HG03139 (cell line): ENCODE measurements around the gene NTN4.
A peak's percentile ranks its signal among the peaks of the same experiment; 100 is the strongest.
"Not testable (repeated sequence)": the region's sequence is repeated elsewhere in the genome, so short reads cannot be mapped to it uniquely, and the experiment has no call there.

Experiments used
- ATAC-seq: cut with Tn5 transposase; IDR thresholded peaks from one replicate; pipeline ENCODE4 v1.9.1; 2021; ENCODE audit not compliant: unreplicated experiment

NTN4 gene

GRCh38 chr12:95715177-95715576 lies 75.4 kb downstream of the NTN4 start:
- no peak for ATAC-seq

- no peak for ATAC-seq
Measured at GRCh38 chr12:95712269-95712668, 78.3 kb downstream of the NTN4 start.

GRCh38 chr12:95710386-95710785 lies 80.2 kb downstream of the NTN4 start:
- no peak for ATAC-seq

- ATAC-seq = no peak
Measured at GRCh38 chr12:95709152-95709551, 81.4 kb downstream of the NTN4 start.

- ATAC-seq = no peak
Measured at GRCh38 chr12:95705143-95705542, 85.4 kb downstream of the NTN4 start.

GRCh38 chr12:95703986-95704385 lies 86.6 kb downstream of the NTN4 start:
- ATAC-seq = no peak

- ATAC-seq = no peak
Measured at GRCh38 chr12:95701722-95702418, 88.7 kb downstream of the NTN4 start.

- no peak for ATAC-seq
Measured at GRCh38 chr12:95701275-95701674, 89.3 kb downstream of the NTN4 start.

- ATAC-seq = peak; percentile 98
Measured at GRCh38 chr12:95700316-95700785, 90.2 kb downstream of the NTN4 start.

GRCh38 chr12:95699579-95699978 lies 91.0 kb downstream of the NTN4 start:
- no peak for ATAC-seq

GRCh38 chr12:95694136-95694535 lies 96.4 kb downstream of the NTN4 start:
- no peak for ATAC-seq

GRCh38 chr12:95693689-95694088 lies 96.9 kb downstream of the NTN4 start:
- no peak for ATAC-seq

GRCh38 chr12:95690861-95691635 lies 99.5 kb downstream of the NTN4 start:
- ATAC-seq = no peak

GRCh38 chr12:95687937-95688336 lies 102.6 kb downstream of the NTN4 start:
- no peak for ATAC-seq

- no peak for ATAC-seq
Measured at GRCh38 chr12:95683418-95683817, 107.1 kb downstream of the NTN4 start.

- no peak for ATAC-seq
Measured at GRCh38 chr12:95681210-95681765, 109.3 kb downstream of the NTN4 start.

- no peak for ATAC-seq
Measured at GRCh38 chr12:95678684-95679083, 111.9 kb downstream of the NTN4 start.

- not testable (repeated sequence) for ATAC-seq
Measured at GRCh38 chr12:95677782-95678181, 112.8 kb downstream of the NTN4 start.

GRCh38 chr12:95674631-95675030 lies 115.9 kb downstream of the NTN4 start:
- no peak for ATAC-seq

GRCh38 chr12:95674163-95674562 lies 116.4 kb downstream of the NTN4 start:
- no peak for ATAC-seq

- ATAC-seq = no peak
Measured at GRCh38 chr12:95673576-95673975, 117.0 kb downstream of the NTN4 start.

- ATAC-seq = no peak
Measured at GRCh38 chr12:95672166-95672565, 118.4 kb downstream of the NTN4 start.
